Measurements from ENCODE around the gene GPR137.

DNA sequence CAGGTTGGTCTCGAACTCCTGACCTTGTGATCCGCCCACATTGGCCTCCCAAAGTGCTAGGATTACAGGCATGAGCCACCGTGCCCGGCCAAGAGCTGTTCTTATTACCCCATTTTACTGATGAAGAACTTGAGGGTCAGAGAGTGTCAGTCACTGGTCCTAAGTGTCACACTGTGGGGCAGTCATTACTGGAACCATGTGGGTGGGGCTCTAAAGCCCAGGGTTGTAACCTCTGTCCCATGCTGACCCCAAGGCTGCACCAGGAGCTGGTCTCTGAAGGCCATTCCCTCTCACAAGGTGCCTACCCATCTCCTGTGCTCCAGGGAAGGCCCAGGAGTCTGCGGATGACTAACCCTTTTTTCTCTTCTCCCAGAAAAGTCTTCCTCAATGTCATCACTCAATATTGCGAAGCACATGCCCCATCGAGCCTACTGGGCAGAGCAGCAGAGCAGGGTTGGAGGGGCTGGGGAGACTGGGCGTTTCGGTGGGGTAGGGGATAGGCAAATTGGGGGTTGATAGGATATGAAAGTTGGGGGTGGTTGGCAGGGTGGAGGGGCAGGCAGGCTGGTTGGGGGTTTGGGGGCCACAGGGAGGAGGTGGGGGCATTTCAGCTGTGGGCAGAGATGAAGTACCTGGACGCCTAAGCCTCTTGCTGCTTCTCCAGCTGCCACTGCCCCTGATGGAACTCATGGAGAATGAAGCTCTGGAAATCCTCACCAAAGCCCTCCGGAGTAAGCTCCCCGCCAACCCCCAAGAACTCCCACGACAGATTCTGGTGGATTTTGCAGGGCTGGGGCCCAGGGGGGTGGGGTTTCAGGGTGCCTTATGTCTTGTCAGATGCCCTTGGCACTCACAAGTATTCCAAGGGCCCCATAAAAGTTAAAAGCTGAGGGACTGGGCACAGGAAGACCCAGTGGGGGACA is 17.7 kb downstream of the GPR137 start:
- TF ChIP-seq, protein P1, sequence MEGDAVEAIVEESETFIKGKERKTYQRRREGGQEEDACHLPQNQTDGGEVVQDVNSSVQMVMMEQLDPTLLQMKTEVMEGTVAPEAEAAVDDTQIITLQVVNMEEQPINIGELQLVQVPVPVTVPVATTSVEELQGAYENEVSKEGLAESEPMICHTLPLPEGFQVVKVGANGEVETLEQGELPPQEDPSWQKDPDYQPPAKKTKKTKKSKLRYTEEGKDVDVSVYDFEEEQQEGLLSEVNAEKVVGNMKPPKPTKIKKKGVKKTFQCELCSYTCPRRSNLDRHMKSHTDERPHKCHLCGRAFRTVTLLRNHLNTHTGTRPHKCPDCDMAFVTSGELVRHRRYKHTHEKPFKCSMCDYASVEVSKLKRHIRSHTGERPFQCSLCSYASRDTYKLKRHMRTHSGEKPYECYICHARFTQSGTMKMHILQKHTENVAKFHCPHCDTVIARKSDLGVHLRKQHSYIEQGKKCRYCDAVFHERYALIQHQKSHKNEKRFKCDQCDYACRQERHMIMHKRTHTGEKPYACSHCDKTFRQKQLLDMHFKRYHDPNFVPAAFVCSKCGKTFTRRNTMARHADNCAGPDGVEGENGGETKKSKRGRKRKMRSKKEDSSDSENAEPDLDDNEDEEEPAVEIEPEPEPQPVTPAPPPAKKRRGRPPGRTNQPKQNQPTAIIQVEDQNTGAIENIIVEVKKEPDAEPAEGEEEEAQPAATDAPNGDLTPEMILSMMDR (IDR thresholded peaks at IDR 0.05), result no peak
- no peak for TF ChIP-seq ZFX (IDR thresholded peaks at IDR 0.05; ENCODE audit: borderline replicate concordance)
